GM18868 (cell line): ENCODE data around the gene FRY.
"Not testable (repeated sequence)": the region's sequence is repeated elsewhere in the genome, so short reads cannot be mapped to it uniquely, and the experiment has no call there.

Experiments
- ATAC-seq: cut with Tn5 transposase; IDR thresholded peaks from one replicate; pipeline ENCODE4 v1.9.1; 2021; ENCODE audit warnings: mild to moderate bottlenecking, moderate library complexity; ENCODE audit not compliant: unreplicated experiment

Gene FRY

DNA sequence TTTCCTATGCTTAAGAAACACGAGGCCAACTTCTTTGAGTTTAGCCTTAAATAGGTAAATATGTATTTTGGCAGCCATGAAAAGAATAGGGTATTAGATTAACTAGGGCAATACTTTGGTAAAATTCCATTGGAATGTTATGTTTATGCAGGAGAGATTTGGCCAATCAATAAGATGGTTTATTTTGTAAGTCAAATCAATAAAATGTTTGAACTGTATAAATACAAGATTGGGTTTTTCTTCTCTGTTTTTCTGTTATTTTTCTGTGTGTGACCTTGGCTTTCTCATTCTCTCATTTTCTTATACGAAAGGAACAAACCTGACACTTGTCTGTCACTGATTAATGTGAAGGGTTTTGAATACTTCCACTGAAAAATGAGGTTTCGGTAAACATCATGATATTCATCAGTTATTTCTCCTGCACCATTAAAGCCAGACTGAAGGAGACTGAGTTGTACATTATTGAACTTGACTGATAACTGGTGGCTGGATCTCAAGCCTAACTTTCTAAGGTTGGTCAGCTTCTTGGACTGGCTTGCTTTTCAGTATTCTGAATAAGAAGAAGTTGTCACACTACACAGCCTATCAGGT is 8.6 kb downstream of the FRY start:
- ATAC-seq = no peak

DNA sequence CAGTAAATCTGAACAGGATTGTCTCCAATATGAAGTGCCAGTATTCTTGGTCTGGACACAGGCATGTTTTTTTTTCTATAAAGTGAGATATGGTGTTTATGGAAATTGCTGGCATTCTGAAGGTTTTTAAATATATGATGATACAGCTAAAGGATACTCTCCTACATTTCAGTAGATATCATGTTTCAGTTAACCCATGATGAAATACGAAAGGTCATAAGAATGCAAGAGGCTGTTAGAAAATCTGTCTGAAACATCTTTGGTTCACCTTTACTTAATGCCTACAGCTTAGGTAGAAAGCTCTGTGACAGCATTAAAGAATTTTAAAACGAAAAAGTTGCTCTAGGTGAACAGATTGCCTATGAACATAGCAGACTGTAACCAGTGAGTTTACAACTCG is 9.1 kb downstream of the FRY start:
- ATAC-seq = no peak

DNA sequence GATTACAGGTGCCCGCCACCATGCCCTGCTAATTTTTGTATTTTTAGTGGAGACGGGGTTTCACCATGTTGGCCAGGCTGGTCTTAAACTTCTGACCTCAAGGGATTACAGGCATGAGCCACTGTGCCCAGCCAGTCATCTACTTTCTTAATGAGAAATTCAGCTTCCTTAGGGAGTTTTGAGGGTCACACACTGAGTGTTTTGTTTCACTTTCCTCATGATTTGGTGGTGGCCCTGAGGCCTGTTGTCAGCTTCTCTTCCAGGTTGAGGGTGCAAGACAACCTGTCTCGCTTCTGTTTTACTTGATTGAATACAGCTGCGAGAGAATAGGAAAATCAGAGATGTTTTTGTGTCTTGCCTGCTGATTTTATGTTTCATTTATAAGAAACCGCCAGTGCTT is 9.9 kb downstream of the FRY start:
- ATAC-seq = peak; percentile 74

DNA sequence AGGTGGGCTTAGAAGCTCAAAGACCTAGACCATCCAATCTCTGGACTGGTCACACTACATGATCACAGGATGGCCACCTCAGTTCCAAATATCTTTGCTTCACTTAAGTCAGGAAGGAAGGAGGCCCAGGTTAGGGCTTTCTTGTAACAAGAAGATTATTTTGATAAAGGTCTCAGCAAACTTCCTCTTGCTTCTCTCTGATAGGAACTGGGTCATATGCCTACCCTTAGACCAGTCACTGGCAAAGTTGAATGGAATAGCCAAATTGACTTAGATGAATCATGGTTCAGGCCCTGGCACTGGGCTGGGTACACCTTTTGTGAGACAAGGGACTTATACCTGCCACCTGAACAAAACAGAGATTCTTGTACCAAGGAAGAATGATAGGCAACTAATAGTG is 11.0 kb downstream of the FRY start:
- ATAC-seq = no peak

DNA sequence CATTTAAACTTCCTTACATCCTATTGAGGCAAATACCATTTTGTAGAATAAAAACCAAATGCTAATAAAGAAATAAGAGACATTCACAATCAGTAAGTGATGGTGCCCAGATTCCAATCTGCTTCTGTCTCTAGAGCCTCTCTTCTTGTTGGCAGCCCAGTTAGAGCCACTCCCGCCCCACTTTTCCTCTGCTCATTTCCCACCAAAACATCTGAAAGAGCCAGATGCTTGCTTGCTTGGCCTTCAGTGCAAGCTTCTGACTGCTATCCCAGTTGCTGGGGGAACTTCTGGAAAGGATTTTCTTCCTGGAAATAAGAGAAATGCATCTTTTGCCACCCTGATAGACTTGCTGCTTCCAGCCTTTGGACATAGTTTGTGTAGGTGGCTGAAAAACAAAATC is 12.9 kb downstream of the FRY start:
- no peak for ATAC-seq

DNA sequence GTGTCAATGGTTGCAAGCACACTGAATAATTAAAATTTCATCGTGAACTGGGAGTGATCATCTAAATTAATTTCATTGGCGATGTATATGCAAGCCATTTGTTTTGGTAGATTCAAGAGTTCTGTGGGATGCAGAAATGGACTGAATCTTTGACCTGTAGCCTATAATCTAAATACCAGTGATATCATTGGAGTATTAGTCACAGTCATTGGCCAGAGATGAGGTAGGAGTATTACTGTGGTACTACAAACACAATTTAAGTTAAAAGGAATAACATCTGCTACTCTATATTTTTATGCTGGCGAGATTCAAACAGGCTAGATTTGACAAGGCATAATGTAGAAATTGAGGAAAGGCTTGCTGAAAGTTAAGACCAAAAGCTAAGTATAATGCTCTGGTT is 14.0 kb downstream of the FRY start:
- no peak for ATAC-seq

DNA sequence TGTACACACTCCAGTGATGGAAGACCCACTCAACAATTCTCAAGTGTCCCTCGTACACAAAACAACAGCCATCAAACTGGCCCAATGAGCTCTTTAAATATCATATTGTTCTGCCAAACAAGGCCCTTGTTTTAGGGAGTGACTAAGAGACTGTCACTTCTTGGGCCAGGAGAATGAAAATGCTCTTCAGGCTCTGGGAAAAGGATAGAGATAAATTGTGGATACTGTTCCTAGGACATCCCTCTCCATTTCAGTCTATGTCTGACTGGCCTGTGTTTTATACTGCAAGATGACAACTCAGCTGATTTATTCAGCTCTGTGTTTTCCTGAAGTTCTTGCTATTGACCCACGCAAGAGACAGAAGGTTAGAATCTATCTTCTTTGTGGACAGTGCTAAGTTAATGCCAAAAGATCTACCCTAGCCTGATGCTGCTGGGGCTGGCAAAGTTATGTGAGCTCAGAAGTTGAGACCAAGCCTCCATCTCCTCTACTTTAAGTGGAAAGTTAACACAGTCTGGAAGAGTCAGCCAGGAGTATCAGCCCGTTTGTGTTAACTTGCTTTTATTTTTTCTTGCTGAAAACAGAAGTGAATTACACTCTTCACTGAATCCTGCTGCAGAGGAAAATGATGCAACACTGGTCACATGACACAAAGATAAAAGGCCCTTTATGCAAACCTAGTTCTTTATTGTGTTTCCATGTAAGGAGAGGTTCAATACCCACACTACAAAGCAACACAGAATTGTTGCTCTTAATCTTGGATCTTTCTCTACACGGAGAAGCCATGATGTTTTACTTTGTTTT is 14.6 kb downstream of the FRY start:
- ATAC-seq = no peak

DNA sequence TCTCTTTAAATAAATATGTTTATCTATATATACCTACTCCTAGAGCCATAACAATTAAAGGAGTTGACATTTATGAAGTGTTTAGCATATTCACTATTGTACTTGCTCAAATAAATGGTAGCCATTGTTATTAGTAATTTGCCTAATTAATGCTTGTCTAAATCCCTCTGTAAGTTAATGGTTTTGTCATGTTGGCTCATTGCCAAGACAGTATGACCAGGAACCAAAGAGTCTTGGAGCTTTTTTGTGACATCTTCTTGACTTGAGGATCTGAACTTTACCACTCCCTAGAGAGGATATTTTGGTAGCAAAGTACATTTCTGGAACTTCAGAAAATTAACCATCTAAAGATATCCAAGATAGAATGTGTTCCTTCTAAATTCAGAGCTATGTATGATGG is 15.5 kb downstream of the FRY start:
- no peak for ATAC-seq

DNA sequence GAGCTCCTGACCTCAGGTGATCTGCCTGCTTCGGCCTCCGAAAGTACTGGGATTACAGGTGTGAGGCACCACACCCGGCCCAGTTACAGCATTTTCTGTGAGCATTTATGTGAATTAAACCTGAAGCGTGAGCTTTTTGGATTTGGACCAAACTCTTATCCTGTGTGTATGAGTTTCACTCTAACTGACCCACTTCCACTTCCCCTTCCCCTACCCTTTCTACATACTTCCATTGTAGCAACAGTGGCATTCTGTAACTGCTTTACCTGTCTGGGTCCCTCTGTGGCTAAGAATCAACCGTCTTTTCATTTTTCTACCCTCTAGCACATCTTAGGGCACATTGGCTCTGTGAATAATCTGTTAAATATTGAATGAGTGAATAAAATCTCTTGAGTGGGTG is 16.2 kb downstream of the FRY start:
- ATAC-seq = peak; percentile 68

DNA sequence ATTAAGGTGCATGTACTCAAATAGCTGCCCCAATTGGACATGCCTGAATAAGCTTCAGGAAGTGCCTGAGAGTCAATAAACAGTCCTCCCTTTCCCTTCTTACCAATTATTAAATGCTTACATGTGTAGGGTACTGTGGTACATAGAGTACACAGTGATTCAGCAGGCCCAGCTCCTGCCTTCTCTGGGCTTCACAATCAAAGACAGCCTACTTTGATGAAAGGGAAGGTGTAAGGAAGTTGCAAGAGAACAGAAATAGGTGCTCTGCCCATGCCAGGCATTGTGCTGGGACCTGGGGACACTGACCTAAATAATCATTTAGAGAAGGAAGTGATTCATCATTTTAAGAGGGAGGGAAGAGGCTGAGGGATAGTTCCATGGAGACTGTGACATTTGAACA is 17.2 kb downstream of the FRY start:
- ATAC-seq = no peak

DNA sequence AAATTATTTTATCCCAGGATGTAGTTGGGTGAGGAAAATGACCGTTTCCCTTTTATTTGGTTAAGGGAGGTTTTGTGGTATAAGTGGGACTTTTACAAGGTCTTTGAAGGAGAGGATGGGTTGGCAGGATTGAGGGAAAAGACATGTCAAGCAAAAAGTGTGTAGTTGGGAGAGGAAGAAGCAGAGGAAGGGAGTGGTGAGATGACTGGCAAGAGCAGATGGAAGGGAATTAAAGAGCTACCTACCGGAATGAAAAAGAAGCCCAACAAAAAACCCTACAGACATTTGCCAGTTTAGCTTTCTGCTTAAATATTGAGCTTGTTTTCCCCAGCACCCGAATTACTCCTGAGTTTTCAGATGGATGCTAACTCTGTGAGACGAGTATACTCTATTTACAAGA is 19.6 kb downstream of the FRY start:
- no peak for ATAC-seq

DNA sequence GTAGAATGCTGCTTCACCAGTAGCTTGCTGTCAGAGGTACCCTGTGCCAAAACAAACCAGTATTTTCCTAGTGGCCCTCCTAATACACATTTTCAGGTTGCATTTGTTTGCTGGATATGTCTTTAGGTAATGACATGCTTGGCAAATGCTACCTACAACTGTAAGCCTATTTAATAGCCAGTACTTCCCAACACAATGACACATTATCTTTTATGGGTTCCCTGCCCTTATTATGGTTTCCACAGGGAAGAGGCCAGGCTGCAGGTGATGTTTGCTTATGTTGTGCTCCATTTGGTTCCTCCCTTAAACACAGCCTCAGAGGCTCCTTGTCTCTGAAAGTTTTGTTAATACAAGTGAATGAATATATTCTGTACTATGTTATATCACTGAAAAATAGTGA is 24.7 kb downstream of the FRY start:
- ATAC-seq = no peak

DNA sequence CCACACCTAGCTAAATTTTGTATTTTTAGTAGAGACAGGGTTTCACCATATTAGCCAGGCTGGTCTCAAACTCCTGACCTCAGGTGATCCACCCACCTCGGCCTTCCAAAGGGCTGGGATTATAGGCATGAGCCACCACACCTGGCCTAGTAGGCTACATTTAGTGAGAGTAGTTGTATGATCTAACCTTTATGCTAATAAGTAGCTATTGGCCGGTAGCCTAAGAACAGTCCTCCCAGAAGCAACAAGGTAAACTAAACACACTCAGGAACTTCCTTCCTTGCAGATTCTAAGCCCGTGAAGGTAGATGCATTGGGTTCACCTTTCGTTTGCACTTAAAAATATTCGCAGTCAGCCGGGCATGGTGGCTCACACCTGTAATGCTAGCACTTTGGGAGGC is 25.8 kb downstream of the FRY start:
- ATAC-seq = not testable (repeated sequence)

DNA sequence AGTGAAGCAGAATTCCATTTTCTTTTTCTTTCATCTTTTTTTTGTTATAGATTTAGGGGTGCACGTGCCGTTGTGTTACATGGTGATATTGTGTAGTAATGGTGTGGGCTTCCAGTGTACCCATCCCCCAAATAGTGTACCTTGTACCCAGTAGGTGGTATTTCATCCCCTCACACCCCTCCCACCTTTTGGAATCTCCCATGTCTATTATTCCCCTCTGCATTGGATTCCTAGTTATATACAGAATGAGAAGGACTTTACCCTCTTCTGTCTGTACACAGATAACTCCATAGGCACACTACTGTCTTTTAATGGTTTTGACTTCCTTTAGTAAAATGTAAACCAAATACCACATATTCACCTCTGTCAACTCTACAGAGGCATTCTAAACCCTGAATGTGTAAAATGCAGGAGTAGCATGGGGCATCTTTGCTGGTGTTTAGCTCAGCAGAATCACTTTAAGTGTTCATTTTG is 28.0 kb downstream of the FRY start:
- no peak for ATAC-seq

DNA sequence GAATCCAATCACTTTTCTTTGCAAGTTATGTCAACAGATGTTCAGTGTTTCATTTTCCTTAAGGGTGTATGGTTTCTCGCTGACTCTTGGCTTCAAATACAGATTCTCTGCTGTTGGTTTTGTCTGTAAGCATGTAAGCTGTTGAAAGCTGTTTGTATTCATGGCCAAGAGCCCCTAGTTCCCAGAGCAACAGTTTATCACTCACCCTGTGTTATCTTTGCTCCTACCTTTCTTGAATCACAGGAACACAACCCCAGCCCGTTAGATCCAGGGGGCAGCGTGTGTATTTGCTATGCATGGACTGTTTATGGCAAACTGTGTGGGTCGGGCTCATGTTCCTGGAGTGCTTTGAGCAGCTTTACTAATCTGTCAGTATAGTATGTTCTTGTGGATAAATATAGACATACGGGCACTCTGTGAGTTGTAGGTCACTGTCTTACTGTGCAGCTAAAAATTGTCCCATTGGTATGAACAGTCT is 28.9 kb downstream of the FRY start:
- ATAC-seq = no peak

DNA sequence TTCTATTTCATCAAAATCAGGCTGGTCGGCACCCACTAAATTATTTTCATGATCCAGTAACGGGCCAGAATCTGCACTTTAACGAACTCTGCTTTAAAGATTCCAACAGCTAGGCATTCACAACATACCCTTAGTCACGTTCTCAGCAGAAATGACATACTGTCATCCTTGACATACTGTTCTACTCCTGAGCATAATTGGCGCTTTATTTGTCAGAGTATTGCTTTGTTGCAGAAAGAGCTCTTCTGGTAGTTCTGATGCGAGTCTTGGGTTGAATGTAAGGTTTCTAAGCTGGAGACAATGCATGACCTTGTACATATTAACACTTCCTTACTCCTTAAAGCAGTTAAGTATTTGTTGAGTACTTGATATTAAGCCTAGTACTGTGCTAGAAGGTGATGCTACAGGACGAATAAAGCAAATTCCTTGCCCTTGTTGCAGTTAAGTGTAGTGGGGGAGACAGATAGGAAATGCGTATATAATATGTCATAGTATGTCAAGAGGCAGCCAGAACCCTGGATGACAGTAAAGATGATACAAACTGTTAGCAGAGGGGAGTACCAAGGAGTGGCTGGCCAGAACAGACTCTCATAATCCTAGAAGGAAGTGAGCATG is 32.2 kb downstream of the FRY start:
- ATAC-seq = no peak

DNA sequence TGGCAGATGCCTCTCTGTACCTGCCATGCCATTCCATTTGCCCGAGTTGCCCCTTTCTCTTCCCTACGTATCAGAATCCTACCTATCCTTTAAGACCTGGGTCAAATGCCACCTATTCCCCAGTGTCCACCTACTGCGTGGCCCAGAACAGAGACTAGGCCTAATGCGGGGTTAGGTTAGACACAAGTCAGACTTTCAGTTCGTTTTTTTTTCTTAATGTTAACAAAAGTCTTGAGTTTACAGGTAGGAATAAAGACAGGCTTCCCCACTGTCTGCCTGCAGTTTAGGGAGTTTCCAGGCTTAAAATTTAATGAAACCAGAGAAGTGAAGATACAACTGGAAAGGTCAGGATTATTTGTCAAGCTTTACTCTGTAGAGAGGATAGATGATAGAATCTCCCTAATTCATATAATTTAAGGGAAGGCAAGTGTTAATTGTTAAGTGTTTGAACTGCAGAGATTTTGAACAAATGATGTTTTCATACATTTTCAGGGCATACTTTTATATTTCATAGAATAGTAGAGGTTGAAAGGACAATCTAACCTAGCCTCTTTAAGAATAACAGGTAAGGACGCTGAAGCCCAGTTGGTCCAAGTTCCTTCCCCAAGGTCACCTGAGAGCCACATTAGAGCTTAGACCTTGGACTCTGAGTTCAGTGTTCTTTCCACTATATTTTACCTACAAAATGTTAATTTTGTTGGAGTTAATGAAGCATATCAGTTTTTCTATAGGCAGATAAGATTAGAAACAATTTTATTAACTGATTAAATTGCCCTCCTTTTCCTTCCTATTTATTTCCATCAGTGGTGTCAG is 35.8 kb downstream of the FRY start:
- no peak for ATAC-seq

DNA sequence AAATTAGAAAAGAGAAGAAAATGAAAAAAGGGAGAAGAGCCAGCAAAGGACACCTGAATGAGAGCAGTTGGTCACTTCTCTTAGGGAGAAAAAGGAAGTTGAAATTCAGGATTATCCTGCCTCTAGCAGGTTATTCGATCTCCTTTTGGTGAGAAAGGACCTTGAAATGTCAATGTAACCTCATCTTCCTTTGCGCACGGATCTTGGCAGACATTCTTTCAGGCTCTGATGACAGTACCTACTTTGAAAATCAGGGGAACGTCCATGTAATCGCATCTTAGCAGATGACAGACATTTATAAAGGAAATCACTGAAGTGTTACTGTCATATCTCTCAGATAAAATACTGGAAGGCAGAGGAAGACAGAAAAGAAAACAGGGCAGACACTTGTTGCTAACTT is 36.7 kb downstream of the FRY start:
- ATAC-seq = no peak

DNA sequence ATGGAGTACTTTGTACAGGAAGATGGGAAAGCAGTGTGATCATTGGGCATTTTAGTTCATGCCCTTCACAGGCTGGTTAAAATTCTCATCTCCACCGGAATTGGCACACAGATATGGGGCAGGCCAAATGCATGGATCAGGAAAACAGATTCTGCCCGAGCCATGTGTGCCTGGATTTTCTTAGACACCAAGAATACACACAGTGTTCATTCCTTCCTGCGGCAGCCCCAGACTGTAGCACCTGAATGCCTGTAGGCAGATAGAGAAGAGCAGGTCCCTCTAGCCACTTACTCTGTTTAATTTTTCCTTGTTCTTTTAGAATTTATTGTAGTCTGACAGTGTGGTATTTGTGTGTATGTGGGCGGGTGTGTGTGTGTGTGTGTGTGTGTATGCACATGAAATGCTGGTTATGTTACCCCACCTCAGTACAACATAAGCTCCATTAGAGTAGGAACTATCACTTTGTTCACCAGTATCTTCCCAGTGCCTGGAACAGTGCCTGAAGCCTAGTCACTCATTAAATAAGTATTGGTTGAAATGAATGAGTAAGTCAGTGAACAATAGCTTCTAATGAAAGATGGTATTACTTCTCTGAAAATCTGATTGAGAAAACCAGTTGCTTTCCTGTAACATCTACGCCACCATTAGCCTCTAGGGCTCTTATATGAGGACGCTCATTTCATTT is 41.7 kb downstream of the FRY start:
- ATAC-seq = no peak

DNA sequence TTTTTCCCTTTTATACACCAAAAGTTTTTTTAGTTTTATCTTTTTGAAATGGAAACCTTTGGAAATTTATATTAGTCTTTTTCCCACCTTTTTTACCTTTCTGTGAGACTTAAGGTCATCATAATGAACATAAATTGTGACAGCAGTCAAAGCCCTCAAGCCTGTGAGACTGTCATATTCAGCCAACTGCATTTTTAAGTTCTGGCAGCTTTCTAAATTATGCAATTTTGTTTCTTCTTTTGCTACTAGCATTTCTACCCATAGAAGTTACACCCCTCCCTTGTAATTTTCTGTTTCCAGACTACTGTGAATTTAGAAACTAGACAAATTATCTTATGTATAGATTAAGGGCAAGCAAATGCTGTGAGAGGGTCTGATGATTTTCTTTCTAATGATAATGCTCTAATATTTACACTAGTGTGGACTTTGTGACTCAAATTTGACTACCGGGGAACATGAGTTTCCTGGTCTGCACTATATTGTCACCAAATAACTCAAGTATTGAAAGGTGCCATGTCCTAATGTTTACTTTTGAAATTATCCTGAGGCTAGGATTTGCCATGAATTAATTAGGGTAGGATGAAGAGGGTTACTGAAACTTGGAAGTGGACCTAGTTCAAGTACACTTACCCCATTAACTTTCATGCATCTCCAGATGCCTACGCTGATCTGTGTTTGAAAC is 43.7 kb downstream of the FRY start:
- ATAC-seq = no peak
